Measurements from ENCODE around the gene ZNF474. TPM values are rescaled to one million over a fixed set of nuclear protein-coding genes. Genes with fewer than 3 reads are reported as not detected.

ZNF474 gene
- total and polyA plus RNA-seq, 4 donors = 0.94 to 8.9 (median 5.2) TPM

DNA sequence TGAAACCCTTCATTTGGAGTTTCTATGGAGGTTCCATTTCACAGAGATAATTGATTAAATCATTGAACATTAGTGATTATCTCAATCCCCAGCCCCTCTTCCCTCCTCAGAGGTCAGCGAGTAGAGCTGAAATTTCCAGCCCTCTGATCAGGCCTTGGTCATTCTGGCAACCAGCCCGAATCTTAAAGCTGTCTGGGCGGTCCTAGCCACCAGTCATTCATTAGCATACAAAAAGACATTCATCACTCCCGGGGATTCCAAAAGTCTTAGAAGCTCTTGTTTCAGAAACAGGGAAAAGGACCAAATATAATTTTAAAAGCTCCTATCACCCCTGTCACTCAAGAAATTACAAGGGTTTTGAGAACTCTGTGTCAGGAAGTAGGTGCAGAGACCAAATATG lies 41.3 kb downstream of the ZNF474 start:
- WGBS, 2 donors = 61 to 67% methylated on average over 4 of the region's 4 CpGs
- H3K27me3 ChIP-seq (ENCODE audit: control insufficient read depth in 3 of 3, insufficient read depth in 3 of 3, low read length in 2 of 3) = no peaks in the 10 kb centered on the region
- peaks cover 0 to 5% (median 0%) of the 10 kb centered on the region in 5 donors for H3K4me1 ChIP-seq (ENCODE audit: control insufficient read depth in 5 of 5, insufficient read depth in 5 of 5, low read length in 5 of 5)
- H3K36me3 ChIP-seq (ENCODE audit: control insufficient read depth in 4 of 4, insufficient read depth in 4 of 4, low read length in 4 of 4) = no peaks in the 10 kb centered on the region
- DNase-seq (no peak), ATAC-seq (ENCODE audit: insufficient read depth, low FRiP score) (no peak)
- TF ChIP-seq, protein P1, sequence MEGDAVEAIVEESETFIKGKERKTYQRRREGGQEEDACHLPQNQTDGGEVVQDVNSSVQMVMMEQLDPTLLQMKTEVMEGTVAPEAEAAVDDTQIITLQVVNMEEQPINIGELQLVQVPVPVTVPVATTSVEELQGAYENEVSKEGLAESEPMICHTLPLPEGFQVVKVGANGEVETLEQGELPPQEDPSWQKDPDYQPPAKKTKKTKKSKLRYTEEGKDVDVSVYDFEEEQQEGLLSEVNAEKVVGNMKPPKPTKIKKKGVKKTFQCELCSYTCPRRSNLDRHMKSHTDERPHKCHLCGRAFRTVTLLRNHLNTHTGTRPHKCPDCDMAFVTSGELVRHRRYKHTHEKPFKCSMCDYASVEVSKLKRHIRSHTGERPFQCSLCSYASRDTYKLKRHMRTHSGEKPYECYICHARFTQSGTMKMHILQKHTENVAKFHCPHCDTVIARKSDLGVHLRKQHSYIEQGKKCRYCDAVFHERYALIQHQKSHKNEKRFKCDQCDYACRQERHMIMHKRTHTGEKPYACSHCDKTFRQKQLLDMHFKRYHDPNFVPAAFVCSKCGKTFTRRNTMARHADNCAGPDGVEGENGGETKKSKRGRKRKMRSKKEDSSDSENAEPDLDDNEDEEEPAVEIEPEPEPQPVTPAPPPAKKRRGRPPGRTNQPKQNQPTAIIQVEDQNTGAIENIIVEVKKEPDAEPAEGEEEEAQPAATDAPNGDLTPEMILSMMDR (IDR thresholded peaks at IDR 0.05; ENCODE audit: control extremely low read depth, extremely low read depth) = no peak
- no peaks in the 10 kb centered on the region for H3K9me3 ChIP-seq (ENCODE audit: control insufficient read depth in 4 of 4, insufficient read depth in 3 of 4, low read length in 3 of 4)
- no peak overlapping the region for H3K27ac ChIP-seq (ENCODE audit: low read depth in 1 of 2, low read length in 1 of 2)
- no peak overlapping the region for H3K9ac ChIP-seq (ENCODE audit: insufficient read depth in 1 of 2, low read length in 2 of 2)
- H3K4me3 ChIP-seq = no peak overlapping the region

DNA sequence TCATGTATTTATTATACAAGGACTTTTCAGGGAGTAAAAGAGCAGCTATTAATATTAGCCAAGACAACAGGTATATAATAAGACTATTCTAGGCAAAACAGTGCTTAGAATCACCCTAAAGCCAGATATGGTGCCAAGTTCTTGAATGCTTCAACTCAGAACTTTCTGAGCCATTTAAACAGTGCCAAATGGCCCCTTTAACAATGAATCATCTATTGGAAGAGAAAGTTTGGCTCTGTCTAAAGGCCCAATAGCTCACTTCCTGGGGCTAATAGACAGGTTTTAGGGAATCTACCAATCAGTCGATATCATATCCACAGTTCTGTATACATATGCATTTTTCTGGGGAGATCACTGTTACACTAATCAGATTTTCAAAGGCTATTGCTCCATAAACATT lies 42.9 kb downstream of the ZNF474 start:
- no peak for DNase-seq
- TF ChIP-seq, protein P1 (IDR thresholded peaks at IDR 0.05; ENCODE audit: control extremely low read depth, extremely low read depth) = no peak
- no peak overlapping the region for H3K9ac ChIP-seq (ENCODE audit: insufficient read depth in 1 of 2, low read length in 2 of 2)
- WGBS, 2 donors = 88 to 100% methylated on average over 1 of the region's 1 CpG
- H3K9me3 ChIP-seq (ENCODE audit: control insufficient read depth in 4 of 4, insufficient read depth in 3 of 4, low read length in 3 of 4) = no peaks in the 10 kb centered on the region
- peaks cover 0 to 3% (median 0%) of the 10 kb centered on the region in 5 donors for H3K4me1 ChIP-seq (ENCODE audit: control insufficient read depth in 5 of 5, insufficient read depth in 5 of 5, low read length in 5 of 5)
- H3K36me3 ChIP-seq (ENCODE audit: control insufficient read depth in 4 of 4, insufficient read depth in 4 of 4, low read length in 4 of 4) = no peaks in the 10 kb centered on the region
- H3K4me3 ChIP-seq = no peak overlapping the region
- no peak for ATAC-seq (ENCODE audit: insufficient read depth, low FRiP score)
- H3K27ac ChIP-seq (ENCODE audit: low read depth in 1 of 2, low read length in 1 of 2) = no peak overlapping the region
- no peaks in the 10 kb centered on the region for H3K27me3 ChIP-seq (ENCODE audit: control insufficient read depth in 3 of 3, insufficient read depth in 3 of 3, low read length in 2 of 3)

DNA sequence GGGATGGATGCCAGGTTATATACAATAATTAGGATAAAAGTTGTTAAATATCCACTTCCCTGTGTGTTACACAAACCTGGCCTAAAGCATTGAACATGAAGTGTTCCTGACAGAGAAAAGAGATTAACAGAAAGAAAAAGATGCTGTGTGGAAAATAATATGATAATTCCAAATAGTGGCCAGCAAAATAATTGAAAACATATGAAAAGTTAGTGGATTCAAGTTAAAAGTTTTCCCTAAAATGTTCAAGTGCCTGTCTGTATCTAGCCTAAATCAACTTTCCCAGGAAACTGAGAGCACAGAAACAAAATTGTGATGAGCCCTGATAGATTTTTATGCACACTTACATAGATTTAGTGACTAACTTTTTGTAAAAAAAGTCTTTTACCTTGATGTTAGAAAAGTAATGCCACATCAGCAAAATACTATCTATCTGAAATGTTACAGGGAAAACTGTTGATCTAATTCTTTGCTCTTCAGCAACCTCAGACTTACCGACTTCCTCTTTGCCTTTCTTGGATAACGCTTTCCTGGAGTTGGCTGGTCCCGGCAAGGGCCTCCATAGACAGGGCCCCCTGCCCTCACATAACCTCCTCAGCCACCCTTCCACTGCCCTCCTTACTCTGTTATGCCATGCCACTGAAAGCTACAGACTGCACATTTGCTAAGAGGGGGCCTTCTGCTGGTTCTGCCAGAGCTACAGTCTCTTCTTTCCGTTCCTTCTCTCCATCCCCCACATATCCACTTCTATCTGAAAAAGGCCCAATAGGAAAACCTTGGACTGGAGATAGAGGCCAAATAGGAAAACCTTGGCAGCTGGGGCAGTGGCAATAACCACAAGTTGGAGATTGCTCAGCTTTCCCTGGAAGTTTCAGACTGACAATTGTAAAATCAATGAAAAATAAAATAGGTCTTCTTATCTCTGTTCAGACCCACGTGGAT lies 44.4 kb downstream of the ZNF474 start:
- ATAC-seq (ENCODE audit: insufficient read depth, low FRiP score) (no peak), DNase-seq (no peak)
- Histone ChIP-seq H3K9ac (ENCODE audit: insufficient read depth in 1 of 2, low read length in 2 of 2) (no peak overlapping the region), H3K4me3 (no peak overlapping the region), H3K27ac (ENCODE audit: low read depth in 1 of 2, low read length in 1 of 2) (no peak overlapping the region), H3K4me1 (ENCODE audit: control insufficient read depth in 5 of 5, insufficient read depth in 5 of 5, low read length in 5 of 5) (peaks cover 0 to 3% (median 0%) of the 10 kb centered on the region in 5 donors), H3K36me3 (ENCODE audit: control insufficient read depth in 4 of 4, insufficient read depth in 4 of 4, low read length in 4 of 4) (no peaks in the 10 kb centered on the region), H3K27me3 (ENCODE audit: control insufficient read depth in 3 of 3, insufficient read depth in 3 of 3, low read length in 2 of 3) (no peaks in the 10 kb centered on the region), H3K9me3 (ENCODE audit: control insufficient read depth in 4 of 4, insufficient read depth in 3 of 4, low read length in 3 of 4) (no peaks in the 10 kb centered on the region)
- TF ChIP-seq, protein P1 (IDR thresholded peaks at IDR 0.05; ENCODE audit: control extremely low read depth, extremely low read depth) = no peak
- WGBS, 2 donors = 47 to 58% methylated on average over 5 of the region's 5 CpGs
